Fibroblast of lung (primary cell): ENCODE data around the gene EPS8L2. TPM values are rescaled to one million over a fixed set of nuclear protein-coding genes. Genes with fewer than 3 reads are reported as not detected.

Experiments
- DNase-seq, 2 donors: peaks; one replicate each; pipeline versions ENCODE4 v3.0.0 to v3.0.0-alpha.2; 2010; ENCODE audit warnings: low read depth in 2 of 2
- H2AFZ ChIP-seq: 2 replicates; pipeline ENCODE4 v1.5.1; 2012; ENCODE audit warnings: low read length, control low read depth, inconsistent platforms
- H3K27ac ChIP-seq: 2 replicates; pipeline ENCODE4 v1.5.1; 2011; ENCODE audit warnings: low read length, control low read depth; ENCODE audit not compliant: insufficient read depth
- H3K27me3 ChIP-seq: 2 replicates; pipeline ENCODE4 v1.5.1; 2011; ENCODE audit warnings: mild to moderate bottlenecking, low read length; ENCODE audit not compliant: control insufficient read depth, insufficient read depth
- H3K36me3 ChIP-seq: 2 replicates; pipeline ENCODE4 v1.5.1; 2011; ENCODE audit warnings: low read length; ENCODE audit not compliant: control insufficient read depth, insufficient read depth
- H3K4me1 ChIP-seq: 2 replicates; pipeline ENCODE4 v1.5.1; 2011; ENCODE audit warnings: low read length; ENCODE audit not compliant: control insufficient read depth, insufficient read depth; ENCODE audit errors: extremely low read depth
- H3K4me2 ChIP-seq: 2 replicates; pipeline ENCODE4 v1.5.1; 2011; ENCODE audit warnings: low read length, control low read depth; ENCODE audit not compliant: insufficient read depth; ENCODE audit errors: extremely low read depth
- H3K4me3 ChIP-seq, 4 experiments: fragments of 200-600 bp in 1 of 4; sonication (generic) in 1 of 4; replicated peaks in 1 of 4; 2 replicates each; pipeline ENCODE4 v1.5.1; 2011 to 2016; ENCODE audit warnings: low read length in 4 of 4, low read depth in 3 of 4, mild to moderate bottlenecking in 3 of 4, control low read depth in 2 of 4, inconsistent platforms in 1 of 4, mixed read lengths in 1 of 4; ENCODE audit not compliant: insufficient read depth in 1 of 4; ENCODE audit errors: control extremely low read depth in 1 of 4
- H3K79me2 ChIP-seq: 2 replicates; pipeline ENCODE4 v1.5.1; 2012; ENCODE audit warnings: mild to moderate bottlenecking, low read length, inconsistent platforms; ENCODE audit not compliant: control insufficient read depth, insufficient read depth
- H3K9ac ChIP-seq: 2 replicates; pipeline ENCODE4 v1.5.1; 2011; ENCODE audit warnings: mild to moderate bottlenecking, low read length, control low read depth; ENCODE audit not compliant: insufficient read depth
- H3K9me3 ChIP-seq: 2 replicates; pipeline ENCODE4 v1.5.1; 2012; ENCODE audit warnings: low read depth, low read length; ENCODE audit not compliant: control insufficient read depth, insufficient read depth
- H4K20me1 ChIP-seq: 2 replicates; pipeline ENCODE4 v1.5.1; 2011; ENCODE audit warnings: low read length; ENCODE audit not compliant: control insufficient read depth, insufficient read depth; ENCODE audit errors: extremely low read depth
- CTCF ChIP-seq, 2 donors: IDR thresholded peaks in 1 of 2; conservative IDR thresholded peaks in 1 of 2; 1 replicate in 1 of 2; 2 replicates in 1 of 2; pipeline ENCODE4 v1.5.1; 2011 to 2012; ENCODE audit warnings: low read length in 2 of 2, control low read depth in 1 of 2, inconsistent platforms in 1 of 2, low read depth in 1 of 2, mild to moderate bottlenecking in 1 of 2
- EZH2 ChIP-seq: IDR thresholded peaks from 2 replicates; pipeline ENCODE4 v1.5.1; 2012; ENCODE audit warnings: low read length, control low read depth, mild to moderate bottlenecking; ENCODE audit errors: missing control alignments
- polyA plus RNA-seq, 2 donors: library from polyadenylated mRNA; depleted of rRNA in 1 of 2; stranded (reverse) in 1 of 2; unstranded in 1 of 2; fragments of >200 nt; gene quantifications; 2 replicates each; pipeline ENCODE4 v1.2.1, GENCODE V29; 2011 to 2012; ENCODE audit warnings: missing spikeins in 1 of 2
- total RNA-seq: library from RNA; depleted of rRNA; stranded (reverse); fragments of >200 nt; gene quantifications from 2 replicates; pipeline ENCODE4 v1.2.1, GENCODE V29; 2014

EPS8L2 gene
- total and polyA plus RNA-seq, 2 donors (not counting 1 experiment from before 2014, with no cell fraction given): 18.4 to 54.2 TPM

DNA sequence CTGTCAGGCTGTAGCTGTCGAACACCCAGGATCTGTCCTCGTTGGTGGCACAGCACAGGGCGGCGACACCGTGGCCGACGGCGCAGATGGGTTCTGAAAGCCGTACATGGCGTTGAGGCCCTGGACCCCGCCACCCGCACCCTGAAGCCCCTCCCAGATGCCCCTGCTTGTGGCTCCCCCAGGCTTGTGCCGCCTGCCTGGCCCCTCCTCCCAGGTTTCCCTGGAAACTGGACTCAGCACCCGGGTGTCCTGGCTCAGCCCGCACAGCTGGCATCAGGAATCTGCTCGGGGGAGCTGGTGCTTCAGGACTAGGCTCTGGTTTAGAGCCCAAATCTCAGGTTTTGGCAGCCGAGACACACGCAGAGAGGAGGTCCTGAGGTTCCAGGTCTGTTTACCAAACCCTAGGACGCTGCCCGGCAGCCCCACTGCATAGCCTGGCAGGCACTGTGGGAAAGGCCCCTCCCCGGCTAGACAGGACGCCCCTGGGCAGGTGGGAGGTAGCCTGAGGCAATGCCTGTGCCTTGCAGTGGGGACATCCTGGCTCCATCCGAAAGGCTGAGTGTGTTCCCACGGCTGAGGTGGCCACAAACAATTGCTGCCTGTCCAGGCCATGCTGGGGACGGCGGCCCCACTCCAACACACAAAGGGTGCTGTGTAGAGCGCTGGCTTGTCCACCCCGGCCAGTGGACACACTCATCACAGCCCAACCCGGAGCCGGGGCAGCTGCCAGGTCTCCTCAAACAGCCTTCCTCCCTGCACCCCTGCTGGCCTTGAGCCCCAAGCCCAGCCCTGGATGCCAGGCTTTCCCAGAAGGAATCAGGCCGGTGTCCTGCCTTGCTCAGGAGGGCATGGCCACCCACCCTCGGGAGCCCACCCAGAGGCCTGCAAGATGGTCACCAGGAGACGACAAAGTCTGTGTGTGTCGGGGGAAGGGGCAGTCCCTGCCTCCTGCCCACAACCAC, 66.7 kb downstream of the EPS8L2 start:
- DNase-seq: no peak
- Histone ChIP-seq H3K36me3 (peaks cover 31% of the 10 kb centered on the region), H3K4me1 (no peaks in the 10 kb centered on the region), H4K20me1 (no peaks in the 10 kb centered on the region), H3K9me3 (no peaks in the 10 kb centered on the region), H3K79me2 (peaks cover 58% of the 10 kb centered on the region), H3K27me3 (no peaks in the 10 kb centered on the region), H3K4me3 (no peak overlapping the region), H3K27ac (no peak overlapping the region), H3K9ac (no peak overlapping the region), H3K4me2 (no peak overlapping the region), H2AFZ (no peak overlapping the region)
- TF ChIP-seq CTCF (conservative IDR thresholded peaks at IDR 0.05 in 1 of 2, IDR thresholded peaks at IDR 0.05 in 1 of 2; ENCODE audit: low read depth in 1 of 2, low read length in 2 of 2) (no peak), EZH2 (no peak)

GRCh38 chr11:773425-773824, 67.4 kb downstream of the EPS8L2 start:
- Histone ChIP-seq H3K4me1 (no peaks in the 10 kb centered on the region), H3K36me3 (peaks cover 31% of the 10 kb centered on the region), H4K20me1 (no peaks in the 10 kb centered on the region), H3K79me2 (peaks cover 65% of the 10 kb centered on the region), H3K9me3 (no peaks in the 10 kb centered on the region), H3K4me2 (no peak overlapping the region), H3K27ac (no peak overlapping the region), H3K9ac (no peak overlapping the region), H3K27me3 (no peaks in the 10 kb centered on the region), H3K4me3 (no peak overlapping the region), H2AFZ (no peak overlapping the region)
- TF ChIP-seq EZH2: no peak
- no peak for TF ChIP-seq CTCF (conservative IDR thresholded peaks at IDR 0.05 in 1 of 2, IDR thresholded peaks at IDR 0.05 in 1 of 2; ENCODE audit: low read depth in 1 of 2, low read length in 2 of 2)
- DNase-seq: no peak

DNA sequence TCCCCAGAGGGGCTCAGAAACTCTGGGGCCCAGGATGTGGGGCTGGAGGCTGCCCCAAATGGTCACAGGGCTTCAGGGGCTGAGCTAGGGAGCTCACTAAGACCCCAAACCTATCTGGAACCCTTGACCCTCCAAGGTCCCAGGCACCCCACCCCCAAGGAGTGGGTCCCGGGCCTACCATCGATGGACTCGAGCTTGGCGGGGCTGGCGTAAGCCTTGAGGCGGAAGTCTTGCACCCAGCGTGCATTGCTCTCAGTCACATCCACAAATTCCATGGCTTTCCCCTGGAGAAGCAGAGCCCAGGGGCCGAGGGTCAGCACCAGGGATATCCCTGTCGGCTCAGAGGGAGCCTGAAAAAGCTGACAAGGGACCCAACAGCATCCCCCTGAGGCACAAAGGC, 67.8 kb downstream of the EPS8L2 start:
- TF ChIP-seq CTCF (conservative IDR thresholded peaks at IDR 0.05 in 1 of 2, IDR thresholded peaks at IDR 0.05 in 1 of 2; ENCODE audit: low read depth in 1 of 2, low read length in 2 of 2): no peak
- TF ChIP-seq EZH2: no peak
- no peak for DNase-seq
- Histone ChIP-seq H3K4me1 (no peaks in the 10 kb centered on the region), H3K4me3 (no peak overlapping the region), H3K9ac (no peak overlapping the region), H3K27me3 (no peaks in the 10 kb centered on the region), H3K36me3 (peaks cover 31% of the 10 kb centered on the region), H3K27ac (no peak overlapping the region), H3K79me2 (peaks cover 67% of the 10 kb centered on the region), H3K4me2 (no peak overlapping the region), H4K20me1 (no peaks in the 10 kb centered on the region), H3K9me3 (no peaks in the 10 kb centered on the region), H2AFZ (no peak overlapping the region)
